Endodermal cell (in vitro differentiated cells): ENCODE data around the gene KCNJ4. TPM values are rescaled to one million over a fixed set of nuclear protein-coding genes. Genes with fewer than 3 reads are reported as not detected.

Source experiments
- DNase-seq: peaks from one replicate; pipeline ENCODE4 v3.0.0-alpha.2; 2017
- H3K27ac ChIP-seq: 2 replicates; pipeline ENCODE4 v1.5.1; 2013; ENCODE audit warnings: mild to moderate bottlenecking, low read depth, low read length, moderate library complexity
- H3K27me3 ChIP-seq: 2 replicates; pipeline ENCODE4 v1.6.1; 2013; ENCODE audit warnings: mild to moderate bottlenecking, low read length, moderate library complexity; ENCODE audit not compliant: insufficient read depth, control insufficient read depth, poor library complexity, severe bottlenecking
- H3K36me3 ChIP-seq: 2 replicates; pipeline ENCODE4 v1.7.0; 2013; ENCODE audit warnings: mild to moderate bottlenecking, low read length, moderate library complexity; ENCODE audit not compliant: control insufficient read depth, insufficient read depth
- H3K4me1 ChIP-seq: one replicate; pipeline ENCODE4 v1.7.0; 2013; ENCODE audit warnings: low read length; ENCODE audit not compliant: control insufficient read depth, insufficient read depth
- H3K4me3 ChIP-seq: 2 replicates; pipeline ENCODE4 v1.5.1; 2013; ENCODE audit warnings: mild to moderate bottlenecking, low read length, moderate library complexity
- H3K9ac ChIP-seq: 2 replicates; pipeline ENCODE4 v1.6.1; 2013; ENCODE audit warnings: mild to moderate bottlenecking, low read length, moderate library complexity; ENCODE audit not compliant: poor library complexity, severe bottlenecking; ENCODE audit errors: extremely low read depth
- H3K9me3 ChIP-seq: 2 replicates; pipeline ENCODE4 v1.6.1; 2013; ENCODE audit warnings: mild to moderate bottlenecking, low read length, moderate library complexity; ENCODE audit not compliant: control insufficient read depth
- H3K27ac Mint-ChIP-seq: 2 replicates; pipeline ENCODE4 v1.8.0; 2020; ENCODE audit warnings: mixed read lengths
- H3K27me3 Mint-ChIP-seq: 2 replicates; pipeline ENCODE4 v1.8.0; 2021; ENCODE audit warnings: mild to moderate bottlenecking, mixed read lengths; ENCODE audit not compliant: insufficient read depth
- H3K36me3 Mint-ChIP-seq: 2 replicates; pipeline ENCODE4 v1.8.0; 2020; ENCODE audit warnings: low read depth, mixed read lengths
- H3K4me1 Mint-ChIP-seq: 2 replicates; pipeline ENCODE4 v1.8.0; 2020; ENCODE audit warnings: mixed read lengths
- H3K4me3 Mint-ChIP-seq: 2 replicates; pipeline ENCODE4 v1.8.0; 2020; ENCODE audit warnings: mild to moderate bottlenecking, moderate library complexity, mixed read lengths
- H3K9me3 Mint-ChIP-seq: 2 replicates; pipeline ENCODE4 v1.8.0; 2020; ENCODE audit warnings: mild to moderate bottlenecking, mixed read lengths
- WGBS, 2 experiments: methylation state at CpG; one replicate each; pipeline versions ENCODE4 v1.1.5 to v1.1.7; 2013; ENCODE audit warnings: missing lambda C conversion rate in 2 of 2, mixed read lengths in 1 of 2; ENCODE audit not compliant: insufficient coverage in 1 of 2, insufficient read length in 1 of 2; 5-methylcytosine and 5-hydroxymethylcytosine counted together
- total RNA-seq, 2 donors: library from RNA; stranded (reverse); fragmentation: NEBNext Ultra II Directional in 1 of 2; extraction: Animal tissue kit (Norgen Biotek cat#: 25700) in 1 of 2; gene quantifications; 2 replicates in 1 of 2; 3 replicates in 1 of 2; pipeline ENCODE4 v1.2.1, GENCODE V29; 2021
- TF ChIP-seq, protein P1 (sequence below): fragments of 200-600 bp; sonication (generic); conservative IDR thresholded peaks from 2 replicates; pipeline ENCODE4 v1.5.0; 2021; ENCODE audit warnings: antibody characterized with exemption, mild to moderate bottlenecking

KCNJ4 gene
- total RNA-seq, 2 donors from 2014 or later, result 0.37 to 1.4 TPM

- TF ChIP-seq, protein P1, sequence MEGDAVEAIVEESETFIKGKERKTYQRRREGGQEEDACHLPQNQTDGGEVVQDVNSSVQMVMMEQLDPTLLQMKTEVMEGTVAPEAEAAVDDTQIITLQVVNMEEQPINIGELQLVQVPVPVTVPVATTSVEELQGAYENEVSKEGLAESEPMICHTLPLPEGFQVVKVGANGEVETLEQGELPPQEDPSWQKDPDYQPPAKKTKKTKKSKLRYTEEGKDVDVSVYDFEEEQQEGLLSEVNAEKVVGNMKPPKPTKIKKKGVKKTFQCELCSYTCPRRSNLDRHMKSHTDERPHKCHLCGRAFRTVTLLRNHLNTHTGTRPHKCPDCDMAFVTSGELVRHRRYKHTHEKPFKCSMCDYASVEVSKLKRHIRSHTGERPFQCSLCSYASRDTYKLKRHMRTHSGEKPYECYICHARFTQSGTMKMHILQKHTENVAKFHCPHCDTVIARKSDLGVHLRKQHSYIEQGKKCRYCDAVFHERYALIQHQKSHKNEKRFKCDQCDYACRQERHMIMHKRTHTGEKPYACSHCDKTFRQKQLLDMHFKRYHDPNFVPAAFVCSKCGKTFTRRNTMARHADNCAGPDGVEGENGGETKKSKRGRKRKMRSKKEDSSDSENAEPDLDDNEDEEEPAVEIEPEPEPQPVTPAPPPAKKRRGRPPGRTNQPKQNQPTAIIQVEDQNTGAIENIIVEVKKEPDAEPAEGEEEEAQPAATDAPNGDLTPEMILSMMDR, result no peak
- Mint-ChIP-seq H3K4me3 (peak overlapping the region; percentile 25), H3K27ac (no peak overlapping the region), H3K9me3 (no peaks in the 10 kb centered on the region), H3K4me1 (peaks cover 8% of the 10 kb centered on the region), H3K27me3 (peaks cover 89% of the 10 kb centered on the region), H3K36me3 (no peaks in the 10 kb centered on the region)
- no peak overlapping the region for H3K27ac ChIP-seq
- H3K4me1 ChIP-seq, result no peaks in the 10 kb centered on the region
- peaks cover 18% of the 10 kb centered on the region for H3K27me3 ChIP-seq
- H3K36me3 ChIP-seq, result no peaks in the 10 kb centered on the region
- no peak overlapping the region for H3K9ac ChIP-seq
- WGBS, 2 experiments, result 35 to 45% methylated on average over 15 to 26 of the region's 28 CpGs
- no peak overlapping the region for H3K4me3 ChIP-seq
- H3K9me3 ChIP-seq, result no peaks in the 10 kb centered on the region
- peak; percentile 89 for DNase-seq
Measured at GRCh38 chr22:38462960-38463784, 8.2 kb upstream of the KCNJ4 start.

DNA sequence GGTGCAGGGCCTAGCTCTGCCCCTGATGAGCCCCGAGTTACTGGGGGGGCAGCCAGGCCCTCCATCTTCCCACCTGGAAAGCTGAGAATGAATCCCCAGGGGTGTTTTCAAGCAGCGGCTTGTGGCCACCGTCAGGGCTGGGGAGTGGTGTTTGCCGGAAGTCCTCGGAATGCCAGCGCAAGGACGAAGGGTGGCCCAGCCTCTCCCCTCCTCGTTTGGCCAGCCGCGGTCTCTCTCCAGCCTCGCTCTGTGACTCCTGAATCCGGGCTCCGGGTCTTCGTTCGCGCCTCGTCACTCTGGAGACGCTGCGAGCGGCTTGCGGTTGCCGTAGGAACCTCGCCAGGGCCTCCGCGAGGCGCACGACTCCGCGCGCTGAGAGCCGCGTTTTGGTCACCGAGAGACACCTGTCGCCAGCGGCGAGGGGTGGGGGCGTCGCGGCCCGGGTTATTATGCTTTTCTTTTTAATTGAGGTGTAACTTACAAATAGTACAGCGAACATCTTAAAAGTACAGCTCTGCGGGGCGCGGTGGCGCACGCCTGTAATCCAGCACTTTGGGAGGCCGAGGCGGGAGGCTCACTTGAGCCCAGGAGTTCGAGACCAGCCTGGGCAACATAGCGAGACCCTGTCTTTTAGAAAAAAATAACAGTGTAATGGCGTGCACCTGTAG, 6.5 kb upstream of the KCNJ4 start:
- Histone ChIP-seq H3K36me3 (no peaks in the 10 kb centered on the region), H3K4me1 (no peaks in the 10 kb centered on the region), H3K4me3 (no peak overlapping the region), H3K9ac (no peak overlapping the region), H3K27me3 (peaks cover 31% of the 10 kb centered on the region), H3K9me3 (no peaks in the 10 kb centered on the region), H3K27ac (no peak overlapping the region)
- 18 to 27% methylated on average over 36 to 51 of the region's 51 CpGs for WGBS, 2 experiments
- Mint-ChIP-seq H3K36me3 (no peaks in the 10 kb centered on the region), H3K27me3 (peaks cover 95% of the 10 kb centered on the region), H3K4me1 (peaks cover 8% of the 10 kb centered on the region), H3K9me3 (no peaks in the 10 kb centered on the region), H3K4me3 (peak overlapping the region; percentile 29), H3K27ac (no peak overlapping the region)
- DNase-seq, result peak; percentile 99
- TF ChIP-seq, protein P1, result no peak

GRCh38 chr22:38461057-38461413, 6.0 kb upstream of the KCNJ4 start:
- Histone ChIP-seq H3K27ac (no peak overlapping the region), H3K9ac (no peak overlapping the region), H3K9me3 (no peaks in the 10 kb centered on the region), H3K4me1 (no peaks in the 10 kb centered on the region), H3K4me3 (no peak overlapping the region), H3K27me3 (peaks cover 35% of the 10 kb centered on the region), H3K36me3 (no peaks in the 10 kb centered on the region)
- no peaks in the 10 kb centered on the region for H3K36me3 Mint-ChIP-seq
- TF ChIP-seq, protein P1, result no peak
- no peak overlapping the region for H3K27ac Mint-ChIP-seq
- DNase-seq, result no peak
- H3K4me1 Mint-ChIP-seq, result peaks cover 9% of the 10 kb centered on the region
- H3K9me3 Mint-ChIP-seq, result no peaks in the 10 kb centered on the region
- peak overlapping the region; percentile 29 for H3K4me3 Mint-ChIP-seq
- 64 to 70% methylated on average over 8 to 9 of the region's 9 CpGs for WGBS, 2 experiments
- H3K27me3 Mint-ChIP-seq, result peaks cover 95% of the 10 kb centered on the region
